HG03521 (cell line): ENCODE results near the gene APMAP.

Experiments used
- ATAC-seq: cut with Tn5 transposase; IDR thresholded peaks from one replicate; pipeline ENCODE4 v1.9.1; 2021; ENCODE audit warnings: mild to moderate bottlenecking, moderate library complexity; ENCODE audit not compliant: unreplicated experiment

Gene APMAP

GRCh38 chr20:24914388-24915241, 77.9 kb downstream of the APMAP start:
- ATAC-seq: no peak

- ATAC-seq: no peak
These were observed 79.4 kb downstream of the APMAP start for GRCh38 chr20:24913076-24913628.
